PC-9 (cell line): ENCODE data around the gene GRM1. TPM values are rescaled to one million over a fixed set of nuclear protein-coding genes. Genes with fewer than 3 reads are reported as not detected.

Source experiments
- BruUV-seq: library from RNA; stranded (reverse); fragments of 400-500 nt; replicated peaks from 2 replicates; lab custom pipeline; 2021; lab: Mats Ljungman, UMichigan
- CTCF ChIA-PET: fragments of 300-600 bp; sonication (Branson Sonifier 250); formaldehyde crosslinking; loops from one replicate; lab custom pipeline; 2022; ENCODE audit warnings: antibody characterized with exemption; lab: Charles Lee
- POLR2A ChIA-PET: fragments of 300-600 bp; sonication (Branson Sonifier 250); formaldehyde crosslinking; loops from one replicate; lab custom pipeline; 2022; ENCODE audit warnings: antibody characterized with exemption; ENCODE audit not compliant: unreplicated experiment; lab: Charles Lee
- DNase-seq, 2 experiments: peaks; one replicate each; pipeline versions ENCODE4 v3.0.0 to v3.0.0-alpha.2; 2015 to 2022; ENCODE audit warnings: mixed read lengths in 1 of 2
- H2AFZ ChIP-seq: fragments of 200-600 bp; sonication (generic); 2 replicates; pipeline ENCODE4 v1.8.1; 2017; ENCODE audit warnings: antibody characterized with exemption
- H3F3A ChIP-seq: fragments of 200-600 bp; sonication (generic); 2 replicates; pipeline ENCODE4 v1.8.1; 2017; ENCODE audit warnings: antibody characterized with exemption, mild to moderate bottlenecking, low read depth; ENCODE audit not compliant: insufficient read depth
- H3K27ac ChIP-seq: fragments of 200-600 bp; sonication (generic); 2 replicates; pipeline ENCODE4 v1.6.1; 2016; ENCODE audit warnings: mixed run types
- H3K27me3 ChIP-seq: fragments of 200-600 bp; sonication (generic); 2 replicates; pipeline ENCODE4 v1.6.1; 2016; ENCODE audit warnings: low read depth, mixed run types; ENCODE audit not compliant: insufficient read depth
- H3K36me3 ChIP-seq: fragments of 200-600 bp; sonication (generic); 2 replicates; pipeline ENCODE4 v1.6.1; 2016; ENCODE audit warnings: low read depth, mixed run types
- H3K4me1 ChIP-seq: fragments of 200-600 bp; sonication (generic); replicated peaks from 2 replicates; pipeline ENCODE4 v1.6.1; 2016; ENCODE audit warnings: mixed run types; ENCODE audit not compliant: insufficient read depth
- H3K4me2 ChIP-seq: fragments of 200-600 bp; sonication (generic); 2 replicates; pipeline ENCODE4 v1.6.1; 2017; ENCODE audit warnings: mixed run types
- H3K4me3 ChIP-seq: fragments of 200-600 bp; sonication (generic); 2 replicates; pipeline ENCODE4 v1.6.1; 2016; ENCODE audit warnings: mixed run types
- H3K79me2 ChIP-seq: fragments of 200-600 bp; sonication (generic); 2 replicates; pipeline ENCODE4 v1.6.1; 2017; ENCODE audit warnings: low read depth, mixed run types
- H3K9me2 ChIP-seq: fragments of 200-600 bp; sonication (generic); 2 replicates; pipeline ENCODE4 v1.8.1; 2017; ENCODE audit warnings: mild to moderate bottlenecking; ENCODE audit not compliant: insufficient read depth
- H3K9me3 ChIP-seq: fragments of 200-600 bp; sonication (generic); 2 replicates; pipeline ENCODE4 v1.8.1; 2016; ENCODE audit warnings: low read depth; ENCODE audit not compliant: insufficient read depth
- H4K20me1 ChIP-seq: fragments of 200-600 bp; sonication (generic); 2 replicates; pipeline ENCODE4 v1.8.1; 2017; ENCODE audit not compliant: insufficient read depth
- EZH2 ChIP-seq: fragments of 200-600 bp; sonication (generic); IDR thresholded peaks from 2 replicates; pipeline ENCODE4 v1.8.0; 2017; ENCODE audit warnings: antibody characterized with exemption, low read depth
- intact Hi-C: fragments of 100-400 bp; cut with micrococcal nuclease; formaldehyde crosslinking; loops from one replicate; pipeline ENCODE4 v1.10.0; 2022; ENCODE audit not compliant: unreplicated experiment
- total RNA-seq: library from RNA; stranded (reverse); gene quantifications from 2 replicates; pipeline ENCODE4 v1.2.3, GENCODE V29; 2021
- TF ChIP-seq, protein P1 (sequence below): fragments of 200-600 bp; sonication (generic); conservative IDR thresholded peaks from 2 replicates; pipeline ENCODE4 v1.6.1; 2017; ENCODE audit warnings: mixed run types, antibody characterized with exemption, mild to moderate bottlenecking, moderate library complexity

GRM1 gene
- total RNA-seq, 1 experiment from 2014 or later: 0.26 TPM

- no peaks in the 10 kb centered on the region for H4K20me1 ChIP-seq
- H3K9me2 ChIP-seq: no peaks in the 10 kb centered on the region
- H3K79me2 ChIP-seq: no peaks in the 10 kb centered on the region
- no peak overlapping the region for H2AFZ ChIP-seq
- H3K4me2 ChIP-seq: no peak overlapping the region
- H3K9me3 ChIP-seq: no peaks in the 10 kb centered on the region
- BruUV-seq: no TSS peak
- H3K4me1 ChIP-seq: no peaks in the 10 kb centered on the region
- ChIA-PET POLR2A (no interaction called here), CTCF (no interaction called here)
- no peaks in the 10 kb centered on the region for H3K27me3 ChIP-seq
- intact Hi-C loops: no loop called here
- no peak overlapping the region for H3K4me3 ChIP-seq
- TF ChIP-seq, protein P1, sequence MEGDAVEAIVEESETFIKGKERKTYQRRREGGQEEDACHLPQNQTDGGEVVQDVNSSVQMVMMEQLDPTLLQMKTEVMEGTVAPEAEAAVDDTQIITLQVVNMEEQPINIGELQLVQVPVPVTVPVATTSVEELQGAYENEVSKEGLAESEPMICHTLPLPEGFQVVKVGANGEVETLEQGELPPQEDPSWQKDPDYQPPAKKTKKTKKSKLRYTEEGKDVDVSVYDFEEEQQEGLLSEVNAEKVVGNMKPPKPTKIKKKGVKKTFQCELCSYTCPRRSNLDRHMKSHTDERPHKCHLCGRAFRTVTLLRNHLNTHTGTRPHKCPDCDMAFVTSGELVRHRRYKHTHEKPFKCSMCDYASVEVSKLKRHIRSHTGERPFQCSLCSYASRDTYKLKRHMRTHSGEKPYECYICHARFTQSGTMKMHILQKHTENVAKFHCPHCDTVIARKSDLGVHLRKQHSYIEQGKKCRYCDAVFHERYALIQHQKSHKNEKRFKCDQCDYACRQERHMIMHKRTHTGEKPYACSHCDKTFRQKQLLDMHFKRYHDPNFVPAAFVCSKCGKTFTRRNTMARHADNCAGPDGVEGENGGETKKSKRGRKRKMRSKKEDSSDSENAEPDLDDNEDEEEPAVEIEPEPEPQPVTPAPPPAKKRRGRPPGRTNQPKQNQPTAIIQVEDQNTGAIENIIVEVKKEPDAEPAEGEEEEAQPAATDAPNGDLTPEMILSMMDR: no peak
- no peak for TF ChIP-seq EZH2
- H3K36me3 ChIP-seq: no peaks in the 10 kb centered on the region
- H3F3A ChIP-seq: no peaks in the 10 kb centered on the region
- no peak overlapping the region for H3K27ac ChIP-seq
- no peak for DNase-seq
These were observed 232.0 kb downstream of the GRM1 start for GRCh38 chr6:146260886-146261285.

GRCh38 chr6:146265056-146265455 lies 236.2 kb downstream of the GRM1 start:
- CTCF ChIA-PET: no interaction called here
- H2AFZ ChIP-seq: no peak overlapping the region
- H3K27me3 ChIP-seq: no peaks in the 10 kb centered on the region
- H3F3A ChIP-seq: no peaks in the 10 kb centered on the region
- H3K36me3 ChIP-seq: no peaks in the 10 kb centered on the region
- TF ChIP-seq EZH2: no peak
- TF ChIP-seq, protein P1: no peak
- H3K9me2 ChIP-seq: no peaks in the 10 kb centered on the region
- H3K4me1 ChIP-seq: no peaks in the 10 kb centered on the region
- H3K9me3 ChIP-seq: no peaks in the 10 kb centered on the region
- no TSS peak for BruUV-seq
- H3K4me3 ChIP-seq: no peak overlapping the region
- no peak overlapping the region for H3K4me2 ChIP-seq
- no peaks in the 10 kb centered on the region for H4K20me1 ChIP-seq
- H3K79me2 ChIP-seq: no peaks in the 10 kb centered on the region
- POLR2A ChIA-PET: no interaction called here
- H3K27ac ChIP-seq: no peak overlapping the region
- no peak for DNase-seq
- intact Hi-C loops: no loop called here

GRCh38 chr6:146267447-146267846 lies 238.6 kb downstream of the GRM1 start:
- BruUV-seq: no TSS peak

More at GRCh38 chr6:146267447-146267846, 238.6 kb downstream of the GRM1 start:
- H3K9me3 ChIP-seq: no peaks in the 10 kb centered on the region
- no peaks in the 10 kb centered on the region for H3K4me1 ChIP-seq
- intact Hi-C loops: no loop called here
- CTCF ChIA-PET: no interaction called here
- H3K4me3 ChIP-seq: no peak overlapping the region; the same call in 1 of the 2 replicates
- no peak for DNase-seq
- H3K79me2 ChIP-seq: no peaks in the 10 kb centered on the region
- no peaks in the 10 kb centered on the region for H3K27me3 ChIP-seq
- H3K36me3 ChIP-seq: no peaks in the 10 kb centered on the region
- H4K20me1 ChIP-seq: no peaks in the 10 kb centered on the region
- no peaks in the 10 kb centered on the region for H3F3A ChIP-seq
- POLR2A ChIA-PET: no interaction called here
- H3K27ac ChIP-seq: no peak overlapping the region
- peak overlapping the region; percentile 64; the same call in 1 of the 2 replicates for H2AFZ ChIP-seq
- H3K4me2 ChIP-seq: peak overlapping the region; percentile 44; the same call in 1 of the 2 replicates
- H3K9me2 ChIP-seq: no peaks in the 10 kb centered on the region
- TF ChIP-seq, protein P1: no peak
- TF ChIP-seq EZH2: no peak
